Heart right ventricle (tissue), 16 donors: ENCODE measurements around the gene EVC2. TPM values are rescaled to one million over a fixed set of nuclear protein-coding genes. Genes with fewer than 3 reads are reported as not detected.

Experiments
- ATAC-seq, 8 donors: fragments of 200-7000 bp; cut with Tn5 transposase; one replicate each; pipeline ENCODE4 v1.9.1; 2020; ENCODE audit warnings: mild to moderate bottlenecking in 8 of 8, moderate library complexity in 8 of 8, moderate number of reproducible peaks in 1 of 8
- DNase-seq, 2 donors: peaks; one replicate each; pipeline ENCODE4 v3.0.0-alpha.2; 2020
- H3K27ac ChIP-seq, 10 donors: fragments of 200-600 bp; sonication (generic) in 2 of 10; one replicate each; pipeline versions ENCODE4 v1.5.0 to v1.8.0; 2020 to 2022; ENCODE audit warnings: mild to moderate bottlenecking in 3 of 10
- H3K27me3 ChIP-seq, 7 donors: fragments of 200-600 bp; one replicate each; pipeline ENCODE4 v1.8.0; 2021 to 2022; ENCODE audit warnings: mild to moderate bottlenecking in 2 of 7
- H3K36me3 ChIP-seq, 9 donors: fragments of 200-600 bp; sonication (generic) in 1 of 9; one replicate each; pipeline versions ENCODE4 v1.5.0 to v1.8.0; 2020 to 2022; ENCODE audit warnings: mild to moderate bottlenecking in 2 of 9
- H3K4me1 ChIP-seq, 9 donors: fragments of 200-600 bp; sonication (generic) in 1 of 9; one replicate each; pipeline versions ENCODE4 v1.5.0 to v1.8.0; 2020 to 2022; ENCODE audit warnings: mild to moderate bottlenecking in 4 of 9
- H3K4me3 ChIP-seq, 10 donors: fragments of 200-600 bp; sonication (generic) in 2 of 10; one replicate each; pipeline versions ENCODE4 v1.5.0 to v1.8.0; 2020 to 2022; ENCODE audit warnings: mild to moderate bottlenecking in 7 of 10, moderate library complexity in 2 of 10
- H3K9me3 ChIP-seq, 11 donors: fragments of 200-600 bp in 10 of 11; sonication (generic) in 2 of 11; one replicate each; pipeline versions ENCODE4 v1.5.0 to v1.8.0; 2013 to 2022; ENCODE audit warnings: mild to moderate bottlenecking in 2 of 11, control low read depth in 1 of 11, moderate library complexity in 1 of 11
- WGBS, 2 donors: extraction: QIAGEN DNeasy Blood & Tissue Kit; methylation state at CpG; one replicate each; pipeline ENCODE4 v1.1.7; 2013; ENCODE audit warnings: inconsistent platforms in 1 of 2; 5-methylcytosine and 5-hydroxymethylcytosine counted together
- intact Hi-C, 10 donors: fragments of 100-400 bp; cut with DNase I; formaldehyde crosslinking; loops; one replicate each; pipeline versions ENCODE4 v1.11.1 to v1.14.2; 2022
- polyA plus RNA-seq, 2 donors: library from polyadenylated mRNA; stranded (reverse); fragments of 200-250 nt; gene quantifications; one replicate each; pipeline ENCODE4 v1.2.3, GENCODE V29; 2013
- total RNA-seq, 10 donors: library from RNA; stranded (reverse); fragmentation: NEBNext Ultra II Directional in 3 of 10; extraction: Animal tissue kit (Norgen Biotek cat#: 25700) in 3 of 10; gene quantifications; one replicate each; pipeline versions ENCODE4 v1.2.1 to v1.2.4, GENCODE V29; 2021 to 2023
- TF ChIP-seq, protein P1 (sequence below), 9 donors: fragments of 200-600 bp; sonication (generic) in 2 of 9; IDR thresholded peaks; one replicate each; pipeline versions ENCODE4 v1.5.0 to v1.8.0; 2021 to 2022; ENCODE audit warnings: antibody characterized with exemption in 9 of 9, mild to moderate bottlenecking in 5 of 9, moderate library complexity in 1 of 9
- donor health status: Arrhythmogenic right ventricular cardiomyopathy.
- donor health status: ischemic (EF 13 %, LVEDD 7.1; RV severe dilation, severe dysfunction).
- donor health status: healthy with polysubstance abuse.
- donor health status: DM: no; HTN: yes; CAD: no.
- donor health status: DM: no; HTN: no; CAD: no.
- donor health status: ischemic (EF 25% LVEDD 6.9; RV normal size, moderate dysfunction).
- donor health status: ischemic (EF 25% LVEDD 5.7; RV mildly dilated, moderate dysfunction).
- donor health status: healthy.
- donor health status: DM: yes; HTN: yes; CAD: no.
- donor health status: Ischemic cardiomyopathy.
- donor health status: ischemic (EF 35%, LVEDD 5.7; RV mildly dilated, moderate dysfunction).
- donor health status: nonischemic (EF 11% LVEDD 7.7; RV severe dilation, severe dysfunction).
- donor health status: DM: yes; HTN: yes; CAD: no.
- donor health status: PGD.
- donor health status: ischemic (EF 29% LVEDD 5.4; RV normal size, mild dysfunction).
- donor health status: nonischemic (EF 23%, LVEDD 6.1; RV moderate dilation, normal function).

EVC2 gene
- total and polyA plus RNA-seq, 12 donors, result 0.47 to 1.5 (median 0.91) TPM

GRCh38 chr4:5572114-5572513, 136.2 kb downstream of the EVC2 start:
- Histone ChIP-seq H3K9me3 (no peaks in the 10 kb centered on the region), H3K4me1 (no peaks in the 10 kb centered on the region), H3K4me3 (no peak overlapping the region), H3K27ac (no peak overlapping the region), H3K36me3 (peaks cover 0 to 38% (median 0%) of the 10 kb centered on the region in 9 donors), H3K27me3 (no peaks in the 10 kb centered on the region)
- TF ChIP-seq, protein P1, sequence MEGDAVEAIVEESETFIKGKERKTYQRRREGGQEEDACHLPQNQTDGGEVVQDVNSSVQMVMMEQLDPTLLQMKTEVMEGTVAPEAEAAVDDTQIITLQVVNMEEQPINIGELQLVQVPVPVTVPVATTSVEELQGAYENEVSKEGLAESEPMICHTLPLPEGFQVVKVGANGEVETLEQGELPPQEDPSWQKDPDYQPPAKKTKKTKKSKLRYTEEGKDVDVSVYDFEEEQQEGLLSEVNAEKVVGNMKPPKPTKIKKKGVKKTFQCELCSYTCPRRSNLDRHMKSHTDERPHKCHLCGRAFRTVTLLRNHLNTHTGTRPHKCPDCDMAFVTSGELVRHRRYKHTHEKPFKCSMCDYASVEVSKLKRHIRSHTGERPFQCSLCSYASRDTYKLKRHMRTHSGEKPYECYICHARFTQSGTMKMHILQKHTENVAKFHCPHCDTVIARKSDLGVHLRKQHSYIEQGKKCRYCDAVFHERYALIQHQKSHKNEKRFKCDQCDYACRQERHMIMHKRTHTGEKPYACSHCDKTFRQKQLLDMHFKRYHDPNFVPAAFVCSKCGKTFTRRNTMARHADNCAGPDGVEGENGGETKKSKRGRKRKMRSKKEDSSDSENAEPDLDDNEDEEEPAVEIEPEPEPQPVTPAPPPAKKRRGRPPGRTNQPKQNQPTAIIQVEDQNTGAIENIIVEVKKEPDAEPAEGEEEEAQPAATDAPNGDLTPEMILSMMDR (IDR thresholded peaks at IDR 0.05), result no peak
- 85 to 93% methylated on average over 2 of the region's 2 CpGs for WGBS, 2 donors
- intact Hi-C loops, result no loop called here
- ATAC-seq (no peak), DNase-seq (no peak)

GRCh38 chr4:5571646-5572045, 136.7 kb downstream of the EVC2 start:
- Histone ChIP-seq H3K36me3 (peaks cover 0 to 39% (median 0%) of the 10 kb centered on the region in 9 donors), H3K4me3 (no peak overlapping the region), H3K4me1 (no peaks in the 10 kb centered on the region), H3K27me3 (no peaks in the 10 kb centered on the region), H3K27ac (no peak overlapping the region), H3K9me3 (no peaks in the 10 kb centered on the region)
- WGBS, 2 donors, result 82 to 89% methylated on average over 5 of the region's 5 CpGs
- DNase-seq (no peak), ATAC-seq (no peak)
- TF ChIP-seq, protein P1 (IDR thresholded peaks at IDR 0.05), result no peak
- intact Hi-C loops, result no loop called here

DNA sequence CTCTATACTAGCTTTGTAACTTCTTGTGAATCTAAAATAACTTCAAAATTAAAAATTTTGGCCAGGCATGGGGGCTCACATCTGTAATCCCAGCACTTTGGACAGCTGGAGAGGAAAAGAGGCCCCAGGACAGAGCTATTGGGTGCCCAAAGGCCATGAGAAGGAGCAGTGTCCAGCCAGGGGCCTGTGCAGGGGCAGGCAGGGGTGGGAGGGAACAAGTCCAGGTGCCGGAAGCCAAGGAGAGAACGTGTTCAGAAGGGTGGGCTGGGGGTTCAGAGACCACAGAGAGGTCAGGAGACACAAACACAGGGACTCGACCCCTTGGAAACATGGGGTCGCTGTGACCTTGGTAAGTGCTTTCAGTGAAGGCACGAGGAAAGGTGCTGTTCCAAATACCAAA, 138.9 kb downstream of the EVC2 start:
- Histone ChIP-seq H3K27me3 (no peaks in the 10 kb centered on the region), H3K36me3 (peaks cover 0 to 46% (median 0%) of the 10 kb centered on the region in 9 donors), H3K4me3 (no peak overlapping the region), H3K27ac (no peak overlapping the region), H3K9me3 (no peaks in the 10 kb centered on the region), H3K4me1 (no peaks in the 10 kb centered on the region)
- ATAC-seq (no peak), DNase-seq (no peak)
- TF ChIP-seq, protein P1 (IDR thresholded peaks at IDR 0.05), result no peak
- WGBS, 2 donors, result 91 to 95% methylated on average over 5 of the region's 5 CpGs
- intact Hi-C loops, result loop anchor here in 1 of 10 donors (10.0 kb wide), 1 partner anchor 625 kb away; no protein-coding TSS in a partner anchor

- DNase-seq, result no peak
- WGBS, 2 donors, result 88 to 91% methylated on average over 6 of the region's 6 CpGs
- intact Hi-C loops, result loop anchor here in 1 of 10 donors (10.0 kb wide), 1 partner anchor 626 kb away; no protein-coding TSS in a partner anchor
- Histone ChIP-seq H3K27ac (no peak overlapping the region), H3K4me1 (no peaks in the 10 kb centered on the region), H3K36me3 (peaks cover 0 to 44% (median 0%) of the 10 kb centered on the region in 9 donors), H3K4me3 (no peak overlapping the region), H3K9me3 (no peaks in the 10 kb centered on the region), H3K27me3 (no peaks in the 10 kb centered on the region)
- TF ChIP-seq, protein P1 (IDR thresholded peaks at IDR 0.05), result no peak
- no peak for ATAC-seq
Measured at GRCh38 chr4:5568931-5569330, 139.4 kb downstream of the EVC2 start.
